GM19099 (cell line): ENCODE results near the gene KDM2B.

Source experiments
- POLR2A ChIP-seq: IDR thresholded peaks from 3 replicates; pipeline ENCODE4 v1.6.1; 2011; ENCODE audit warnings: low read depth; ENCODE audit not compliant: insufficient read length; ENCODE audit errors: extremely low read depth

The KDM2B gene

DNA sequence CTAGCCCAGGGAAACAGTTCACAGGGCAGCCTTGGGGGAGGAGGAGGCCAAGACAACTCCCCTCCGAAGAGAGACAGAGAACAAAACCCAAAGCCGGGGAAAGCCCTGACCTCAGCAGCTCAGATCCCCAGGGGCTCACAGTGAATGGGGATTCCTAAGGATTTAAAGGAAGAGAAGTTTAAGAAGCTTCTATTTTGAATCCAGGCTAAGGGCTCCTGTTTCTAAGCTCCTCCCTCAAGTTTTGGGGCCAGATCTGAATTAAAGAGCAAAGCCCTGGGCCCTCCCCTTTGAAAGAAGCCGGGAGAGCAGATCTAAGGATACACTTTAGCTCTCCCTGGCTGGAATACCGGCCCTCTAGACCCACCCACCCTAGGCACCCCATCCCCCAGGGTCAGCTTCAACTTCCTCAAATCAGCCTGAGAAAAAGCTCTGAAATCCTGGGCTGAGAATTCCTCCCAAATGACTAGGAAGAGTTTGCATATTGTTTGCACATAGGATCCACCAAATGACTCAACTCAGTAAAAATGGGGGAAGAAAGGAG lies 3.9 kb downstream of the KDM2B start:
- no peak for TF ChIP-seq POLR2A

DNA sequence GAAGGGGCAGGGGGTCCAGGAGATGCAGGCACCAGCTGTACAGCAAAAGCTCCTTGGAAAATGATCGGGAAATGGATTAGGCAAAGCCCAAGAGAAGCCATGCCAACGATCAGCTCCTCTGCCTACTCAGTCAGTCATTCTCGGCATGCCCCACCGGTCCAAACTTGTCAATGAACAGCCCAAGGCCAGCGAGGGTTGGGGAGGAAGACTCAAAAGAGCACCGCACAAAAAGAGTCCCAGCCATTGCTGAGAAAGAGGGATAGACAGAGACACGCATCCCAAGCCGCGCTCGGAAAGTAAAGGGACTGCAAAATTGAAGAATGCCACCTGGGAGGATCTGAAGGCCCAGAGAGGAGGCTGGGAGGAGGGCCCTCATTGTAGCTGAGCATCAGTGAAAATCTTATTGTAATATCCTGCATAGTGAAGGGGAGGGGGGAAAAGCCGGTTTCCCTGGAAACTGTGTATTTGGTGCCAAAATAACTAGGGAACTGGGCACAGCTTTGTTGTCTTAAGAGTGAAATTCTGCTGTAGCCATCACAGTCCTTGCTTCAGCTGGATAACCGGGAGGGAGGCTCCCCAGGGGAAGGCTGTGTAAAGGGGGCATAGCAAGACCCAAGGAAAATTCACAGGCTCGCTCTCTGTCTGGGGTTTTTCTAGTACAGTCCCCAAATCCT lies 4.7 kb downstream of the KDM2B start:
- TF ChIP-seq POLR2A: no peak

DNA sequence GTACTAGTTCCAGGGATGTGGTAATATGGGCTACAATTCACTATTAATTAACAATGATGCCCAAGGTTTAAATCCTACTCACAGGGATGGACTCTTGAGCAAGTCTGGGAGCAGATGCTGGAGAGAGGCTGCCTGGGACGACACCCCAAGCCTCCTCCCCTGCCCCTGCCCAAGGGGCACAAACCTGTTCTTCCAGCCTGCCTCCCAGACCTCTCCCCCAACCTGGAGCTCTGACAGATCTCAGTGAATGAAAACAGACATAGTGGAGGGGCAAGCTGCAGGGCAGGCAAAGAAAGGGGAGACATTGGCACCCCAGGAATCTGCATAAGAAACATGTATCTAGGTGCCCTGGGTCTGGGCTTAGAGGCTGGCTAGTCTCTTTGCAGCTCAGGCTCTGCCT lies 5.8 kb downstream of the KDM2B start:
- TF ChIP-seq POLR2A: no peak

DNA sequence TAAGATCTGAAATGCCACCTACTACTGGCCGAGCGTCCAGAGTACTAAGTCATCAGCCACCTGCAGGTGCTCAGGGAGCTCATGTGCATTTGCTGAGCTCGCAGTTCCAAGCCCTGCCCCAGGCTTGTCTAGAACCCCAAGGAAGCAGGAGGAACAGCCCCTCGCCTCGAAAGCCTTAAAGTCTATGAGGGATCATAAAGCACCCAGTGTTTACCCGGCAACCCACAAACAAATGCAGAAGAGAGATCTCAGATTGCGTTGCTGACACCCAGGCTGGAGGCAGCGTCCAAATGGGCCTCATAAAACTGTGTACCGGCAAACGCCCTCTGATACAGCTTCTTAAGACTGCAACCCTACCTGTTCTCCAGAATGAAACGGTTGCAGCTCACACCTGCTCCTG lies 6.8 kb downstream of the KDM2B start:
- no peak for TF ChIP-seq POLR2A

DNA sequence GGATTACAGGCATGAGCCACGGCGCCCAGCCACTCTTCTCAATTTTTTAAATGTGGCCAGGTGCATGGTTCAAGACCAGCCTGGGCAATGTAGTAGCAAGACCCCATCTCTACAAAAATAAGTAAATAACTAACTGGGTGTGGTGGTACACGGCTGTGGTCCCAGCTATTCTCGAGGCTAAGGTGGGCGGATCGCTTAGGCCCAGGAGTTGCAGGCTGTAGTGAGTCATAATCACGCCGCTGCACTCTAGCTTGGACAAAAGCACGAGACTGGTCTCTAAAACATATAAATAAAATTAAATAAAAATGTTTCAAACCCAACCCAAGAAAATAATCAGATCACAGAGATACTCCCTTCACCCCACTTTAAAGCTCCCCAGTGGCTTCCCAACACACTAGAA lies 8.9 kb downstream of the KDM2B start:
- TF ChIP-seq POLR2A: no peak

DNA sequence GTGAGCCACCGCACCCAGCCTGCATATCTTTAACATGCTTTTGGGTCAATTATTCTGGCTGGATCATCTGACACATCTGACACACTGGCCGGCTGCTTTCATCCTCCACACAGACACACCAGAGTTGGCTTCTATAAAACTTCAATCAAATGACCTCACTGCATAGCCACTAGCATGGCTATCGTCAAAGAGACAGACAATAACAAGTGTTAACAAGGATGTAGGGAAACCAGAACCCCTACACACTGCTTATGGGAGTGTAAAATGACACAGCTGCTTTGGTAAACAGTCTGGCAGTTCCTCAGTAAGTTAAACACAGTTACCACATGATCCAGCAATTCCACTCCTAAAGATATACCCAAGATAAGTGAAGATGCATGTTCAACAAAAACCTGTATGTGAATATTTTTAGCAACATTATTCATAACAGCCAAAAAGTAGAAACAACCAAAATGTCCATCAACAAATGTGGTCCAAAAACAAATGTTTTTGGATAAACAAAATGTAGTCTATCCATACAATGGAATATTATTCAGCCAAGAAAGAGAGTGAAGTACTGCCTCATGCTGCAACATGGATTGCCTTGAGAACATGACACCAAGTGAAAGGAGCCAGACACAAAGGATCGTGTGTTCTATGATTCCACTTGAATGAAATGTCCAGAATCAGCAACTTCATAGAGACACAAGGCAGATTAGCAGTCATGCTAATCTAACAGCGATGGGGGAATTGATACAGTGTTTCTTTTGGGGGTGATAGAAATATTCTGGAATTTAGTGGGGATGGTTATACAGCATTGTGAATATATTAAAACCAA lies 10.1 kb downstream of the KDM2B start:
- TF ChIP-seq POLR2A: no peak

DNA sequence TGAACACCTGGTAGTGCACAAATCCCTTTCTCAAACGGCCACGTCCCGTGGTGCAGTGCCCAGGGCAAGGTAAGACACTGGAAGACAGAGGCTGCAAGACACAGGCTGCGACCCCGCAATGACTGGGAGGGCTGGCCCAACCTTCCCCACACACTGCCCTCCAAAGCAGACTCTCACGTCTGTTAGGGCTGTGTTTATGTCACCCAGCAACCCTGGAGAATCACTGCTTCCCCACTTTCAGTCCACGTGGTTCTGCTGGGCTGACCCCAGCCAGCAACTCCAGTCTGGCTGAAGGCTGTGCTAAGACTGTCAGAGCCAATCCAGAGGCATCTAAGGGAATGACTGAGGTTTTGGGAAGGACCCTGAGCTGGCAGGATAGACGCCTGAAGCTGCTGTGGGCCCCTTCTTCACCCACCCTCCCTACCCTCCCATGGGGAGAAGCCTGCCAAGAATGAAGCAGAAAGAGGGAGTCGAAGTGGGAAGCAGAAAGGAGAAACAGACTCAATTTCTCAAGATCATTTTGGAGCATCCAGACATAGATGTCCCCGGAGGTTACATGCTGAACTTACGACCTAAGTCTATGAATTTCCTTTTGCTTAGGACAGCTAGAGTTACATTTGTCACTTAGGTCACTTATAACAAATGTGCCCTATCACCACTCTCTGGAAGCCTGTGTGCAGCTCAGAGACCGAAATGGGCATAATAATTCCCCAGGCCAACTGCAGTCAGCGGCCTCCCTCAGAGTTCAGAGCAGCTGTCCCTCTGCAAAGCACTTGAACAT lies 11.7 kb downstream of the KDM2B start:
- TF ChIP-seq POLR2A: no peak

DNA sequence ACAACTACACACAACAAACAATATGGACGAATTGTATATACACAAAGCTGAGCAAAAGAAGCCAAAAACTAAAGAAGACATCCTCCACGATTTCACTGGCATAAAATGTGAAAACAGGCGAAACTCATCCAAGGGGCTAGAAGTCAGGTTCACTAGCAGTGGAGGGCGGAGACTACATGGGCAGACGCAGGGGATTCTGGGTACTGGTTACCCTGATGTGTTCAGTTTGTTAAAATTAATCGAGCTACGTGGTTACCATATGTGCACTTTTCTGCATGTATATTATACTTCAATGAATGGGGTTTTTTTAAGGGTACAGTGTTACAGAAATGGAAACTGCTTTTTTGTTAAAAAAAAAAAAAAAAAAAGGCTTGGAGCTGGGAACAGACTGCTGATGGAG lies 12.3 kb downstream of the KDM2B start:
- TF ChIP-seq POLR2A: no peak

DNA sequence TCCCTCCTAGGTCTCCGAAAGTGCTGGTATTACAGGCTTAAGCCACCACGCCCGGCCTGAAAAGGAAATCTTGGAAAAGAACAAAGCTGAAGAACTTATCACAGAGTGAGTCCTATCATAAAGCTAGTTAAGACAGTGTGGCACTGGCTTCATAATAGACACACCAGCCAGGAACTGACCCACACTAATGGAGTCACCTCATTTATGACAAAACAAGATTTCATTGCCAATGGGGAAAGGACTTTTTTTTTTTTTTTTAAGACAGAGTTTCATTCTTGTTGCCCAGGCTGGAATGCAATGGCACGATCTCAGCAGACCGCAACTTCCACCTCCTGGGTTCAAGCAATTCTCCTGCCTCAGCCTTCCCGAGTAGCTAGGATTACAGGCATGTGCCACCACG lies 15.7 kb downstream of the KDM2B start:
- TF ChIP-seq POLR2A: no peak

DNA sequence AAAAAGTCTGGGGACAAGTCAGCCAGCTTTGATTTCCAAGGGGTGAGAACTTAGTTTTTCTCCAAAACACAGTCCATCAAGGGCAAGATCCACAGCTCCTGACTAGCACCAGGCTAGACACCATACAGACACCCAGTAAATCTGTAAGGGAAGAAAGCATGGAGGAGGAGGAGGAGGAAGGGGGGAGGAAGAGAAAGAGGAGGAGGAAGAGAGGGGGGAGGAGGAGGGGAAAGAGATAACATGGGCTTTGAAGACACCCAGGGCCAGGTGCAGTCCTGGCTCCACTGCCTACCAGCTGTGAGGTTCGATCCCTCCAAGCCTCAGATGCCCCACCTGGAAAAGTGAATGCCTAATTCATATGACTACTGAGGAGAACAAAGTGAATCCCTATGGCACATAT lies 18.3 kb downstream of the KDM2B start:
- no peak for TF ChIP-seq POLR2A

DNA sequence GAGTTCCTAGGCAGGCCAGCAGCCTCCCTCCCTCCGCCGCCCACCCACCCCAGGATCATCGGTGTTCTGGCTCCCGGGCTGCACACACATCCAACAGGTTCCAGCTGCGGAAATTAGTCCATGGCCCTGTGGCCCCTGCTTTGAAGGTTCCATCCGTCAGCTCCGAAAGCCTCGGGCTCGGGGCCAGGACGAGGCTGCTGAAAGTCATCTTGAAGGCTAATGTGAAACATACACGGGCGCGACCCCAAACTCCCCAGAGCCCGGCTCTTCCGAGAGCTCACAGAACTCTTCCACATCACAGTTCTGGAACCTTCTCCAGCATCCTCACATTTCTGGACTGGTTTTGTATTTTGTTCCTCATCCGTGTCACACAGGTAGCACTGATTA lies 19.8 kb downstream of the KDM2B start:
- TF ChIP-seq POLR2A: no peak

DNA sequence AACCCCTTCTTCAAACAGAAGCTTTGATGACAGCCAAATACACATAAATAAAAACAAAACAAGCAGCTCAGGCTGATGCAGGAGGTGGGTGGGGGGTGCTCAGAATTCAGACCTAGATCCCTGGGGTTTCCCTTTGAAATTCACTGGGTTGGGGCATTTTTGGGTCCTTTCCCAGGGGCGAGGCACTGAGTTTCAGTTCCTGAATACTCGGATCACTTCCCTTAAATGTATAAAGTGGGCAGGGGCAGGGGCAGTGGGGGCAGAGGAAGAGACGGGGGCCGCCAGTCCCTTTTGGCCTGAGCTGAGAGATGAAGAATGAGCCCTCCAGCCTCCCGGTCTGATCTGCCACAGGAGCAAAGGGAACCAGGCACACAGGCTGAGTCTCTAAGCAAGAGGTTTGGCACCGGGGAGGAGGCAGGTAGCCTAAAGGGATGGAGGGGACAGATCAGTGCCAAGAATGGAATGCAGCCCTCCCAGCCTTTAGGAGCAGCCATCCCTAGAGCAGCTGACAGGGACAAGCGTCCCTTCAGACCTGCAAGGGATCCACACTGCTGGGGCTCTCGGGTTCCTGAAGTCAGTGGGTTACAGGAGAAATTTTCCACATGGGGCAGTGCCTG lies 20.3 kb downstream of the KDM2B start:
- no peak for TF ChIP-seq POLR2A

DNA sequence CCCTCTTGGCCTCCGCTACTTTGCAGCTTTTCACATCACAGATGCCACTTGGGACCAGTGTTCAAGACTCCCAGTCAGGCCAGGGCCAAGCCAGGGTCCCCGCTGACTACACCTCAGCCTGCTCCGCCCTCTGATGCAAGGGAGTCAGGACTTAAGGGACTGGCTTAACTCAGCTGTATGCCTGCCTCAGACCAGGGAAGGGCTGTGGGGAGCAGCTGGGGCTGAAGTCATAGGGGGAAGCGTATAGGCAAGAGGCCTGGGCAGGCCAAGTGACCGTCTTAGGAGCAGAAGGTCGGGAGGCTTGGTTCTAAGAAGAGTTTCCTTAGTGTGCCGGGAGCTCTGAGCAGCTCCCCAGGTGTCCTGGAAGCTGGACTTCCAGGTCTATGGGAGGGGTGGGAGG lies 21.9 kb downstream of the KDM2B start:
- no peak for TF ChIP-seq POLR2A

DNA sequence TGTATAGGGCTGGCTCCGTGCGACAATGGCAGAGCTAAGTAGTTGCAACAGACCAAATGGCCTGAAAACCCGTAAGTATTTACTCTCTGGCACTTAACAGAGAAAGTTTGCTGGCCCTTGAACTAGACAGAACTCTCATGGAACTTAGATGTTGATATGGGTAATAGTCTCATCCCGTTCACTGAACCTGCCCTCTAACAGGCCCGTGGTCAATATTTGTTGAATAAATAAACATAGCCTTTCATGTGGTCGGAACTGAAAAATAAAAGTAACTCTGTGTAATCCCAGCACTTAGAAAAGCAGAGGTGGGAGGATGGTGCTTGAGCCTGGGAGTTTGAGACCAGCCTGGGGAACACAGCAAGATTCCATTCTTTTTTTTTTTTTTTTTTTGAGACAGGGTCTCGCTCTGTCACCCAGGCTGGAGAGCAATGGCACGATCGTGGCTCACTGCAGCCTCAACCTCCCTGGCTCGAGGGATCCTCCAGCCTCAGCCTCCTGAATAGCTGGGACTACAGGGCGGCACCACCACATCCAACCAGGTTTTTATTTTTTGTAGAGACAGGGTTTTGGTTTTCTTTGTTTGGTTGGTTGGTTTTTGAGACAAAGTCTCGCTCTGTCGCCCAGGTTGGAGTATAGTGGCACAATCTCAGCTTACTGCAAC lies 29.7 kb downstream of the KDM2B start:
- no peak for TF ChIP-seq POLR2A
